DMS 273 (cell line): ENCODE measurements around the gene UBA7.
A peak's percentile ranks its signal among the peaks of the same experiment; 100 is the strongest.

Experiments
- DNase-seq: peaks from one replicate; lab custom pipeline; 2025; ENCODE audit not compliant: unreplicated experiment; lab: John Stamatoyannopoulos, UW

UBA7 gene

GRCh38 chr3:49805897-49806701 is 7.7 kb downstream of the UBA7 start:
- peak; percentile 29 for DNase-seq

GRCh38 chr3:49805367-49805782 is 8.4 kb downstream of the UBA7 start:
- peak; percentile 84 for DNase-seq

DNA sequence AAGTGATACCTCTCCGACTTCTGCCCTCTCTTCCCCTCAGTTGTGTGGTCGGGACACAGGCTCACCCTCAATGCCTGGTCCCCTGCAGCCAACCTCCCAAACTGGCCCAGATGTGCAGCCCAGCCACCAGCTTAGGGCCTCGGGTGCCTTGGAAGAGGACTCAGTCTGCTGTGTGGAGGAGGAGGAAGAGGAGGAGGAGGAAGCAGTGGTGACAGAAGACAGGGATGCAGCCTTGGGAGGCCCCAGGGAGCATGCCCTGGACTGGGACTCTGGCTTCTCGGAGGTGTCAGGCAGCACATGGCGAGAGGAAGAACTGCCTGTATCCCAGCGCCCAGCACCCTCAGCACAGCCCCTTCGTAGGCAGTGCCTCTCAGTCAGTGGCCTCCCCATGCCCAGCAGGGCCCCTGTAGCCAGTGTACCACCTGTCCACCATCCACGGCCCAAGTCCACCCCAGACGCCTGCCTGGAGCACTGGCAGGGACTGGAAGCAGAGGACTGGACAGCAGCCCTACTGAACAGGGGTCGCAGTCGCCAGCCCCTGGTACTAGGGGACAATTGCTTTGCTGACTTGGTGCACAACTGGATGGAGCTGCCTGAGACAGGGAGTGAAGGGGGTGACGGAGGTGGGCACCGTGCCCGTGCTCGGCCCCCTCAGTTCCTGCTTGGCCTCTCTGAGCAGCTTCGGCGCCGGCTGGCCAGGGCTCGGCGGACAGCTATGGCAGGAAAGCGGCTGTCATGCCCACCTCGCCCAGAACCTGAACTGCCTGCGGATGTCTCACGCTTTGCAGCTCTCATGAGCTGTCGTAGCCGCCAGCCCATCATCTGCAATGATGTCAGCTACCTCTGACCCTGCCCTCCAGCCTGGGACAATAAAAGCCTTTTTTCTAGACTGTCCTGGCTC is 9.4 kb downstream of the UBA7 start:
- peak; percentile 39 for DNase-seq

DNA sequence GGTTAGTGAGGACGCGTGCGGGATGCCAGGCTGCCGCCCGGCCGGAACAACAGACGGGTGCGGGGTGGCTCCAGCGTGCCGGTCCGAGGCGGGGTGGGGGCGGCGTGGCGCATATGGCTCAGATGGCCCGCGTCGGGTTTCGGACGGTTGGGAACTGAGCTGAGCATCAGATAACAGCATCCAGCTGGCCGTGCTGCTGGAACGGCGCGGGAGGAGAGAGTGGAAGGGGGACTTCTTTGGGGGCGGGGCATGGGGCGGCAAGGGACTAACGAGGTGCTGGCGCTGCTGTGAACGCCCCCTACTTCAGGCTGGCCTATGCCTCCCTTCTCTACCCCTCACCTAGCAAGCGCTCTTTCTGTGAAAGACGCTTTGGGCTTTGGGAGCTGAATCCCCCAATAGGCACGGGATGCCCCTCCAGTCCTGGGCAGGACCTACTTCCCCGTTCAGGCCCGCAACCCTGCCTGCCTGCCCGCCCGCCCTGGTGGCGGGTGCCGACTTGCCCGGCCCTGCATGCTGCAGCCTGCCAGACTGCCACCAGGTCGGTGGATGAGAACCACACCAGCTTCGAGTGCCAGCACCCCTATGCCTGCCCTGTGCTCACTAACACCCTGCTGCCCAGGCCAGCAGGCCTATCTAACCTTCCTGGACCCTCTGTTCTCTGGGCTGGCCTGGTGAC is 10.2 kb downstream of the UBA7 start:
- DNase-seq, result peak; percentile 91

GRCh38 chr3:49802719-49803464 is 10.9 kb downstream of the UBA7 start, which contains the start of gene INKA1:
INKA1 (plus strand) TSS chr3:49803261; CDS start chr3:49803393, 132 bp downstream.
- peak; percentile 92 for DNase-seq

DNA sequence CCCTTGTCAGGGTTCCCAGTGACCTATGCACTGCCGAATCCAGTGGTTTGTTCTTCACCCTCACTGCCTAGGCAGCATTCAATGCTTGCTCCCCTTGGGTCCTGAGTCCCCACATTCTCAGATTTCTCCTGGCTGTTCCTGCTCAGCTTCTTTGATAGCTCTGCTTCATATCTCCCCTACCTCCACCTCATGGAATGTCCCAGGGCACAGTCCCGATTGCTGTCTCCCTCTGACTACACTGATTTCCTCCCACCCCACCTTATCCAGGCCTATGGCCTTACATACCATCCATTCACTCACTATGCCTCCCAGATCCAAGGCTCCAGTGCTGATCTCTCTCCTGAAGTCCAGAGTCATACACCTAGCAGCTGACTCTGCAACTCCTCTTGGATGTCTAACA is 12.6 kb downstream of the UBA7 start:
- no peak for DNase-seq

DNA sequence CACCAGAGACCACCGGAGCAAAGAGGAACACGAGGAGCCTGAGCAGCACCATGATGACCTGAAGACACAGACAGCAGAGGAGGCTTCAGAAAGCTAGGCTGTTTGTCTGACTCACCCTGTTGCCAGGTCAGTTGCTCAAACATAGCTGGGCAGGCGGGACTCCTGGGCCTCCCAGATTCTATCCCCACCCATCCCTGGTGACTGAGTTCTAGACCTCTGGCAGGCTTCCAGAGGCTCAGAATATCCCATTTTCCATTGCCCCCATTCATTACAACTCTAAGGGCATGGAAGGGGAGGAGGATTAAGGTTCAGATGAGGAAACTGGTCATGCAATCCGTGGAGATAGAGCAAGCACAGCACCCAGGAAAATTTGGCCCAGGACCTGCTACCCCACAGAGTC is 14.0 kb downstream of the UBA7 start, which contains the start of gene CDHR4:
Gene CDHR4, minus strand, starts transcription at position 113 of the 400 bp plus-strand sequence. Its CDS starts 61 bp downstream, at position 52.
- DNase-seq, result no peak

DNA sequence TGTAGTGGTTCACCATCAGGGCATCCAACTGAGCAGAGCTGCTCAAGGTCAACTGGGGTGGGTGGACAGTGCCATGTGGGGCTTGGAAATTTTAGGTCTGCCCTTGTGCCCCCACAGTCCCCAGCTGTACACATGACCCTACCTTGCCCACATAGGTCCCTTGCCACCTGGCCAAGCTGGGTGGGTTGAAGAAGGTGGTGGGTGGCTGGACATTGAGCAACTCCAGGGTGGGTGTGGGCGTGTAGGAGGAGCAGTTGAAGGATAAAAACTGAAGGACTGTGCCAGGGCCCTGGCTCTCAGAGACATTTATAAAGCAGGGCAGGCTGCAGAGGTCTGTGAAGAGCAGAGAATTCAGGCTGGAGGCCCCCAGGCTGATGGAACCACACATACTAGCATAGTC is 14.6 kb downstream of the UBA7 start:
- DNase-seq, result no peak

- DNase-seq, result no peak
Observed at GRCh38 chr3:49794926-49795905, 18.5 kb downstream of the UBA7 start.

DNA sequence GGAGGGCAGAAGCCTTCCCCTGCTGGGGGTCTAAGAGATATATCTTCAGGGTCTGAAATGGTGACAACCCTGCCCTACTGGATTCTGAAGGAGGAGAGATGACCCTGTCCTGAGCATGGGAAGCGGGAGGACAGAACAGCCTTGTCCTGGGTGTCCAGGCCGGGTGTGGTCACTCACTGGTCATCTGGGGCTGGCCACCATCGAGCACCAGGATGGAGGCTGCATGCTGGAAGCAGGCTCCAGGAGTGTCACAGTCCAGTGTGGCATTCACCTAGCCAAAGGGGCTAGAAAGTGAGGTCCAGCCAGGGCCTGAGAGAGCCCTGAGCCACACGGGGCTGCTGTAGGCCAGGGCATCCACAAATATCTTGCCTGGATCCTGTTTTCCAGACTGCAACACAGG is 19.3 kb downstream of the UBA7 start:
- no peak for DNase-seq

DNA sequence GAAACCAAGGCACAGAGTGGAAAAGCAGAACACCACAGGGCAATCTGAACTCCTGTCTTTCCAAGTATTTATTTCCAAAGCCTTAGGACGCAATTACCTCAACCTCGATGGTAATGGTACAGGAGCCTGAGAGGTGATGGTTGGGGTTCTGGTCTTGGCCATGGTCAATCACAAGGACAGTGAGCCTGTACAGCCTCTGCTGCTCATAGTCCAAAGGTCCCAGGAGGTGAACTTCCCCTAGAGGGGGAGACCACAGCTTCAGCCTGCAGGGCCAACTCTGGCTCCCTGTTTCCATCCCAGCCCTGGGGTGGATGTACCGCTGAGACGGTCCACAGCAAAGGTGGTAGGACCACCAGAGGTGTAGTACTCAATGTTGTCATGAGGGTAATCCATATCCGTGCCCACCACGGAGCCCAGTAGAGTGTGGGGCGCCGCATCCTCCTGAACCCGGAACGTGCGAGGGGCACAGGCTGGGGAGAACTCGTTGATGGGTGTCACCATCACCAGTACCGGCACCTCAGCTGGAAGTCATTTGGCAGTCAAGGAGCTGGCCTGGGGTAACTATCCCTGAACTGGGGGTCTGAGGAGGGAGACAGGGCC is 20.2 kb downstream of the UBA7 start:
- DNase-seq, result no peak

GRCh38 chr3:49792371-49793150 is 21.2 kb downstream of the UBA7 start:
- no peak for DNase-seq

DNA sequence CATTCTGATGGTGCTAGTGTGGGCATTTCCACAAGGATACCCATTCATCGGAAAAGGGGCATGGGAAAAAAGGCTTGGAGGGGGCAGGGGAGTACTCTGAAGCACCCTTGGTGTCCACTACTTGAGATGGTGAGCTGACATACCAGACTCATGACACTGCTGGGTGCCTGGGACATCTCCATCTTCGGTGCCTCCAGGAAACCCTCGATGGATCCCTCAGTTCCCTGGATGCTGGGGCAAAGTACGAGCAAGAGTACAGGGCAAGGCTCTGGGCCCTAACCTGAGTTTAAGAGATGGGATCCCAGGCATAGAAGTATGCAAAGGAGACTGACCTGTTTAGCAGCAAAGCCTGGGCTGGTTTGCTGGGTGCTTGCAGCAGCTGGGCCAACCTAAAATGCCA is 22.2 kb downstream of the UBA7 start:
- DNase-seq, result no peak

DNA sequence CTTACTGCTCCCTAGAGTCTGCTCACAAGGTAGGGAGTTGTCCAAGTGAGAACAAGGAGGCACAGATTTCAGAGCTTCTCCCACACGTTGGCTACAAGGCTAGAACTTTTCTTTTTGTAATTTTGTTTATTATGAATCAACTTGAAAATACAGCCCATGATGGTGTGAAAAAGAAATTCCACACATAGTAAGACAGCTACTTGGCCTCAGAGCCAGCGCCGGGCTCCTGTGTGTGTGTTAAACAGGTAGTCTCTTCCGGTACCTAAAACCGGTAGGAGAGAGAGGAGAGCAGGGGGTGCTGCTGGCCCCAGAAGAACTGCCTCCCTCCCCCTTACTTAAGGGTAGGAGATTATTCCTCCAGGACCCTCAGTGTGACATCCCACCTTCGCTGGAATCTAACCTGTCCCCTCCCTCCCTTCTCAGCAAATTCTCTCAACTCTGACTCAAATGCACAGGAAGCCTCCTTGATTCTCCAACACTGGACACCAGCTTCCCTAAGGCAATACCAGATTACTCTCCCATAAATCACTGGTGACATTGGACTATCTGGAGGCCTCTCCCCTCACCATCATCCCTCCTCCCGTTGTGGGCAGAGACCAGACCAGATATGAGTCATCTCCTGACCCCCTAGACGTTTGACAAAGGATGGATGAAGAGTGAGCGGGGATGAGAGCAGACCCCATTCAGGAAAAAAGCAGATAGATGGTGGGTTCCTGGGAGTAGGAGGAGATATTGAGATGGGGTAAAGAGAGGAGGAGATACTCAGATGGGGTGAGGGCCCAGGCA is 22.9 kb downstream of the UBA7 start:
- DNase-seq, result no peak

DNA sequence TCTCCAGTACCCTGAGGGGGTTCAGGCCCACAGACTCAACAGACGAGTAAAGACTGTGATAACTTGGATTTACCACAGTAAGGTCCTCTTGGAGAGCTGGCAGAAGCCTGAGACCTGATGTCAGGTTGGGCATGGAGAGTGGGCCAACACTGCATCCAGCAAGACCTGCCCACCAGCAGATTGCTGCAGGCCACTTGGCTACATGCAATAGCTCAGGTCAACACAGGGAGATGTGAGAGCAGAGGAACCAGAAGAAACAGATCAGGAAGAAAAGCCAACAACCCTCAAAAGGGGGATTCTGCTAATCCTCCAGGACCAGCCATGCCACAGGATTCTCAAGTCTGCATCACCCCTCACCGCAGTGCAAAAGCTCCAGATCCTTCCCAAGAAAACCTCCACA is 25.7 kb downstream of the UBA7 start:
- no peak for DNase-seq

GRCh38 chr3:49787536-49787935 is 26.2 kb downstream of the UBA7 start:
- no peak for DNase-seq

- no peak for DNase-seq
Observed at GRCh38 chr3:49787182-49787464, 26.6 kb downstream of the UBA7 start.
